ENCODE measurements around the gene SLC44A1.
A peak's percentile ranks its signal among the peaks of the same experiment; 100 is the strongest.
"Not testable (repeated sequence)": the region's sequence is repeated elsewhere in the genome, so short reads cannot be mapped to it uniquely, and the experiment has no call there.

Gene SLC44A1

GRCh38 chr9:105243015-105243686 is 1.3 kb upstream of the SLC44A1 start:
- DNase-seq: peak; percentile 83

- no peak for DNase-seq
Measured at GRCh38 chr9:105244734-105245028, 230 bp downstream of the SLC44A1 start.

- peak; percentile 11 for DNase-seq
Measured at GRCh38 chr9:105245029-105245890, 809 bp downstream of the SLC44A1 start.

GRCh38 chr9:105245891-105246161 is 1.4 kb downstream of the SLC44A1 start:
- no peak for DNase-seq

- DNase-seq: no peak
Measured at GRCh38 chr9:105246656-105247173, 2.3 kb downstream of the SLC44A1 start.

GRCh38 chr9:105248691-105249090 is 4.2 kb downstream of the SLC44A1 start:
- DNase-seq: no peak

GRCh38 chr9:105251133-105251532 is 6.7 kb downstream of the SLC44A1 start:
- no peak for DNase-seq

GRCh38 chr9:105251733-105252404 is 7.4 kb downstream of the SLC44A1 start:
- no peak for DNase-seq

GRCh38 chr9:105252405-105252756 is 7.9 kb downstream of the SLC44A1 start:
- DNase-seq: no peak

GRCh38 chr9:105254226-105254625 is 9.8 kb downstream of the SLC44A1 start:
- DNase-seq: no peak

GRCh38 chr9:105255421-105255820 is 11.0 kb downstream of the SLC44A1 start:
- no peak for DNase-seq

- DNase-seq: not testable (repeated sequence)
Measured at GRCh38 chr9:105256569-105256968, 12.1 kb downstream of the SLC44A1 start.

- no peak for DNase-seq
Measured at GRCh38 chr9:105257809-105258208, 13.4 kb downstream of the SLC44A1 start.

- no peak for DNase-seq
Measured at GRCh38 chr9:105258225-105258737, 13.8 kb downstream of the SLC44A1 start.

- no peak for DNase-seq
Measured at GRCh38 chr9:105259274-105259673, 14.8 kb downstream of the SLC44A1 start.

- DNase-seq: no peak
Measured at GRCh38 chr9:105259731-105260612, 15.5 kb downstream of the SLC44A1 start.

- no peak for DNase-seq
Measured at GRCh38 chr9:105262497-105262896, 18.0 kb downstream of the SLC44A1 start.

GRCh38 chr9:105264380-105264779 is 19.9 kb downstream of the SLC44A1 start:
- DNase-seq: peak; percentile 56

GRCh38 chr9:105268254-105268653 is 23.8 kb downstream of the SLC44A1 start:
- not testable (repeated sequence) for DNase-seq

GRCh38 chr9:105269593-105269992 is 25.1 kb downstream of the SLC44A1 start:
- DNase-seq: no peak

GRCh38 chr9:105270711-105271110 is 26.3 kb downstream of the SLC44A1 start:
- no peak for DNase-seq

GRCh38 chr9:105273731-105274130 is 29.3 kb downstream of the SLC44A1 start:
- no peak for DNase-seq

- no peak for DNase-seq
Measured at GRCh38 chr9:105275111-105275510, 30.7 kb downstream of the SLC44A1 start.
